Muscle of arm (tissue), 12 donors: ENCODE data around the gene MRGPRE. TPM values are rescaled to one million over a fixed set of nuclear protein-coding genes. Genes with fewer than 3 reads are reported as not detected.

Experiments
- DNase-seq: peaks from one replicate; pipeline ENCODE4 v3.0.0-alpha.2; 2013
- polyA plus RNA-seq, 12 donors: library from polyadenylated mRNA; unstranded; fragments of 120-200 nt; gene quantifications; one replicate each; pipeline ENCODE4 v1.2.1, GENCODE V29; 2013; ENCODE audit not compliant: insufficient read length in 12 of 12

MRGPRE gene
- polyA plus RNA-seq, 12 donors = not detected

GRCh38 chr11:3197878-3198528 is 34.2 kb downstream of the MRGPRE start:
- DNase-seq = no peak

GRCh38 chr11:3197044-3197695 is 35.0 kb downstream of the MRGPRE start:
- no peak for DNase-seq

- no peak for DNase-seq
These were observed 35.8 kb downstream of the MRGPRE start for GRCh38 chr11:3196161-3197043.

DNA sequence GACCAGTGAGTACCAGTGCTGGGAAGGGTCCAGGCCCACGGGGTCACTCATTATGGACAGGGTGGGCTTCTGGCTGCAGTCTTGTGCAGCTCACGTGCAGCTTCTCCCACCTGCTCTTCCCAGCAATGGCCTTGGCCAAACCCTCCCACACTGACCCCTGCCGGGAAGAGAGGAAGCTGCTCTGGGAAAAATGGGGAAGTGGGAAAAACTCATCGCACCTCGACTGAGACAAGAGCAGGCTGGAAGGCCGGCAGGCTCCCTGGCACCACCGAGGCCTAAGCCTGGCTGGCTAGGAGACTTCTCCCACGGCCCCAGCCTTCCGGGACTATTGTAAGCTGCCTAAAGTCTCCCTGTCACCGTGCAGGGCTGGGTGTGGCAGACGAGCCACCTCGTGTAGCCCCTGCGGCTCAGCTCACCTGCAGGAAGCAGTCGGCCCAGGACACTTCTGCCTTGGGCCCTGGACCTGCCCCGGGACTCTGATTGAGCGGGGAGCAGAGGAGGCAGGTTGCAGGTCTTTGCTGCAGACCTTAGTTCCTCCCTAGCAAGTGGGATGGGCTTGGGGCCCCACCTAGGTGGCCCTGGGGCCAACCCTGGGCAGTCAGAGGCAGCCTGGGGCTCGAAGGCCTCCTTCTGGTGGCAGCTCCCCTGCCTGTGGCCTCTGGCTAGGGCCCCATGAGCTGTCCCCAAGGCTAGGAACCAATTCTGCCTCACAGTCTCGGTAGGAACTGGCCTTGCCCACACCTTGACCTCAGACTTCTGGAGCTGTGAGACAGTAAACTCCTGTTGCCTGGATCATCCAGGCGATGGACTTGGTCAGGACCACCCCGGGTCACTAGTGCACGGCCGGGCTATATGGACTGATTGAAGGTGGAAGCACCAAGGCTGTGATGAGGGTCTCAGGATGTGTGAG is 36.7 kb downstream of the MRGPRE start:
- DNase-seq = no peak

GRCh38 chr11:3194016-3194816 is 38.0 kb downstream of the MRGPRE start:
- no peak for DNase-seq

DNA sequence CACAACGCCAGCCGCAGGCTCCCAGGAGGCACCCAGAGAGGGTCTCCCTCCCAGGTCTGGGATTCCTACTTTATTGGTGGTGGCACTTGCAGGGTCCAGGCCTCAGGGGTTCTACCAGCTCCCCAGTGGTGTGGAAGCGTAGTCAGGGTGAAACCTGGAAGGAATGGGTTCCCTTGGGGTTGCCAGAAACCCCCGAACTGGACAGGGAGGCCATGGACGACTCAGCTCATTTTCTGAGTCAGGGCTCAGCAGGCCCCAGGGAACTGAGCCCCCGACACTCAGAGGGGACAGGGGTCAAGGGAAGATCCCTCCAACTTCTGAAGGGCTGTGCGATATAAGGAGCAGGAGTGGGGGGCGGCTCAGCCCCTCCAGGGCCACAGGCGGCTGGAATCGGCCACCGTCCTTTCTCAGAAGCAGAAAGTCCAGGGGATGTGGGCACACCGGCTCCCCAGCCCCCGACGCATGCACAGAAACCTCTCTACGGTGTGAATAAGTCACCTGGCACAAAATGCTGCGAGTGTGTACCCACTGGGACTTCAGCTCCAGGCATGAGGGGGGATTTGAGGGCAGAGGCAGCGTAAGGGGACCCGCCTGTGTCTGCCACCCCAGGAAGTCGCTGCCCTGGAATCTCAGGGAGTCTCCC is 38.7 kb downstream of the MRGPRE start:
- no peak for DNase-seq

- DNase-seq = no peak
These were observed 39.5 kb downstream of the MRGPRE start for GRCh38 chr11:3192511-3193372.

DNA sequence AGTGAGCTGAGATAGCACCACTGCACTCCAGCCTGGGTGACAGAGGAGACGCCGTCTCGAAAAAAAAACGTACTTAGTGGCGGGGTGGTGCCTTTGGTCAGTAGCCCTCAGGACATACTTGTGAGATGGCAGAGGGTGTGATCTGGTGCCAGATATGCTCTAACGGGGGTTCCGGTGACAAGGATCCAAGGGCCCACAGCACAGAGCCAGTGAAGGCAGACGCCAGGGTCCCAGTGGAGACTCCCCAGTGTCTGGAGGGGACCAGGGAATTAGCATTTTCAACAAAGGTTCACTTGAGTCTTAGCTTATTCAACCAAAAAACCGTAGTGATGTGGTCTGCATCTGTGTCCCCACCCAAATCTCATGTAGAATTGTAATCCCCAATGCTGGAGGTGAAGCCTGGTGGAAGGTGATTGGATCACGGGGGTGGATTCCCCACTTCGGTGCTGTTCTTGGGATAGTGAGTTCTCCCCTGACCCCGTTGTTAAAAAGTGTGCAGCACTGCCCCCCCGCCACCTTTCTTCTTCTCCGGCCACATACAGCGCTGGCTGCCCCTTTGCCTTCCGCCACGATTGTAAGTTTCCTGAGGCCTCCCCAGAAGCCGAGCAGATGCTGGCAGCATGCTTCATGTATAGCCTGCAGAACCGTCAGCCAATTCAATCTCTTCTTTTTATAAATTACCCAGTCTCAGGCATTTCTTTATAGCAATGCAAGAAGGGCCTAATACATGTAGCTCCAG is 40.5 kb downstream of the MRGPRE start:
- DNase-seq = no peak

DNA sequence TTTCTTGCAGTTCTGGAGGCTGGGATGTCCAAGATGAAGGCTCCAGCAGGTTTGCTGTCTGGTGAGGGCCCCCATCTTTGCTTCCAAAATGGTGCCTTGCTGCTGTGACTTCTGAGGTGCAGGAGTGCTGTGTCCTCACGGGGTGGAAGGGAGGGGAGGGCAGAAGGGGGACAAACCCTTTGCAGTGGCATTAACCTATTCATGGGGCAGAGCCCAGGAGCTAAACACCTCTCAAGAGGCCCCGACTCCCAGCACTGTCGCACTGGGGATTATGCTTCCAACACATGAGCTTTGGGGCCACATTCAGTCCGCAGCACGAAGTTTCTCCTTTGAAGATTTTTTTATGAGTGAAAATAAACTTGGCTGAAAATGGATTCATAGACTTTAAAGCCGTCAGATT is 41.6 kb downstream of the MRGPRE start:
- DNase-seq = no peak

DNA sequence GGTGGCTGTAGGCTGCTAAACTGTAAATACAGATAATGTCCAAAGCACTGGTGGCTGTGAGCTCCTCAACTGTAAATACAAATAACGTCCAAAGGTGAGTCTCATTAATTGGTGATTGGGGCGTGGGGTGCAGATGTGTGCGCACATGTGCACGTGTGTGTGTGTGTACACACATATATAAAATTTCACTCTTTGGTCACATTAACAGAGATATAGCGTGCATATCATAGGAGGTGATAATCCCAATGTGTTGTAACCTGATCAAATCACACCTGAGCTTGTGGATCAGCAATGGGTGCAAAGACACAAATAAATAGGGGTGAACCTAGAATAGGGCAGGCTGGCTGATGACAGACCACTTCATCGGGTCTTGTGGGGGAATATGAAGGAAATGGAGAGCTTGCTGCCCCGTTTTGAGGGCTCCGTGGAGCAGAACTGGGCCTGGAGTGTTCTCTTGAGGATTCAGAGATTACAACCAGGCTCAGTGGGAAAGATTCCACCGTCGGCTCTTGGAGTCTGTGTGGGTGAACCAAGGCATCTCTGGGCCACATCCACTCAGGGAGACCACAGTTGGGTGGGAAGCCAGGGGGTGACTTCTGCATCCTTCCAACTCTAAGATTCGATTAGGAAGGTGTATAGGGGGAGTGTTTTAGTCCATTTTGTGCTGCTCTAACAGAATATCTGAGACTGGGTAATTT is 42.2 kb downstream of the MRGPRE start:
- no peak for DNase-seq

DNA sequence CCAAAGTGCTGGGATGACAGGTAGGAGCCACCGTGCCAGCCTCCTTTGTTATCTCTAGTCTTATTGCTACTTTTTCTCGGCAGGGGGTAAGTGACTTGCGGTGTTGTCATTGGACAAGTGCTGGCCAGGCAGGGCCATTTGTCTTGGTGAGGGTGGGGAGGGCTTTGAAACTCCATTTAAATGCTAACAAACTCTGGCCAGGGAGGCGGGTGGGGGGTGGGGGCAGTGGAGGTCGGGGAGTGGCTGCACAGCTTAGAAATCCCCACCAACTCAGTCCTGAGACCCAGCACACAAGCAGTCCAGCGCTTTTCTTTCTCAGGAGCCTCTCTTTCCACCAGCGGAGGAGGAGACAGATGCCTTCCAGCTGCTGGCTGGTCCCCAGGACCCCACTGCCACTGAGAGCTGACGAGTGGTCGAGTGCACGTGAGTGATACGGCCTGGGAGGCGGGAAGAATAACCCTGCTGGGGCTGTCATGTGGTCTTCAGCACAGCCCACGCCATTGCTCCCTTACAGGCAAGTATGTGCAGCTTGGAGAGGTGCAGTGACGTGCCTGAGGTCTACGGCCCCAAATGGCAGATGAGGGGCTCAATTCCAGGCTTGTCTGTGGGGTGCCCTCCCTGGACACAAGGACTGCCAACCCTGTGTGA is 42.9 kb downstream of the MRGPRE start:
- no peak for DNase-seq

DNA sequence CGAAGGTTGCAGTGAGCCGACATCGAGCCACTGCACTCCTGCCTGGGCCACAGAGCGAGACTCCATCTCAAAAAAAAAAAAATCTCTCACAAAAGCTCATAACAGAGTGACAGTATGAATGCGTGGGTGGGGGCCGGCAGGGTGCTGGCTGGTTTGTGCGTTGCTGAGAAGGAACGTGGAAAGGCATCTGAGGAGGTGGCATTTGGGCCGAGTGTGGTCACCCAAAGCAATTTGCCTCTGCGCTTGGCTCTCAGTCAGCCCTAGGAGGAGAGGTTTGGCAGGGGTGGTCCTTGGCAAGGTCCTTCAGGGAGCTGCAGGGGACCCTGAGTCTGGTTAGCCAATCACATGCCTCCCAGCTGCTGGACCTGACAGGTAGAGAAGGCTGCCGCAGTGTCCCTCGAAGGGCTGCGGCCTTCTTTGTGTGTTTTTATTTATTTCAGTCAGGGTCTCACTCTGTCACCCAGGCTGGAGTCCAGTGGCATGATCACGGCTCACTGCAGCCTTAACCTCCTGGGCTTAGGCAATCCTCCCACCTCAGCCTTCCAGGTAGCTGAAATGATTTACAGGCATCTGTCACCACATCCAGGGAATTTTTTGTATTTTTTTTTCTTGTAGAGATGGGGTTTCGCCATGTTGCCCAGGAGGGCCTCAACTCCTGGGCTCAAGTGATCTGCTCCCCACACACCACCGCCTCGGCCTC is 43.6 kb downstream of the MRGPRE start:
- DNase-seq = no peak

DNA sequence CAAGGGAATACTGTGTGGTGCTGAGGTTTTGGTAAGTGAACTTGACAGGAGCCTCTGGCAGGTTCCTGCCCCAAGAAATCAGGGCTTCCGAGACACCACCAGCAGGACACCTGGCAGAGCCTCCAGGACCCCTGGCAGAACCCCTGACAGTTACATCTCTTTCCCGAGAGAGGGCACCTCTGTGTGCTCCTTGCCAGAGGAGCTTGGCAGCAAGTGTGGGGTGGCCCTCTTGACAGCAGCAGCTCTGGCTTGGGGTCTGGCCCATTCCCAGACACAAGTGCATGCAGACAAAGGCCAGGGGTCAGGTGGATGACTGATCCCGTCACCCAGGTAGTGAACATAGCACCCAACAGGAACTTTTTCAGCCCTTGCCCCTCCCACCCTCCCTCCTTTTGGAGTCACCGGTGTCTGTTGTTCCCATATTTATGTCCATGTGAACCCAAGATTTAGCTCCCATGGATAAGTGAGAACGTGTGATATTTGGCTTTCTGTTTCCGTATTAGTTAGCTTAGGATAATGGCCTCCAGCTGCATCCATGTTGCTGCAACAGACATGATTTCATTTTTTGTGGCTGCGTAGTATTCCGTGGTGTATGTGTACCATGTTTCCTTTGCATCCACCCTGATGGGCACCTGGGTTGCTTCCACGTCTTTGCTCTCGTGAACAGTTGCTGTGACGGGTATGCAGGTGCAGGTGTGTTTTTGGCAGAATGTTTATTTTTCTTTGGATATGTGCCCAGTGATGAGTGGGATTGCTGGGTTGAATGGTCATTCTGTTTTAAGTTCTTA is 45.9 kb downstream of the MRGPRE start:
- no peak for DNase-seq

DNA sequence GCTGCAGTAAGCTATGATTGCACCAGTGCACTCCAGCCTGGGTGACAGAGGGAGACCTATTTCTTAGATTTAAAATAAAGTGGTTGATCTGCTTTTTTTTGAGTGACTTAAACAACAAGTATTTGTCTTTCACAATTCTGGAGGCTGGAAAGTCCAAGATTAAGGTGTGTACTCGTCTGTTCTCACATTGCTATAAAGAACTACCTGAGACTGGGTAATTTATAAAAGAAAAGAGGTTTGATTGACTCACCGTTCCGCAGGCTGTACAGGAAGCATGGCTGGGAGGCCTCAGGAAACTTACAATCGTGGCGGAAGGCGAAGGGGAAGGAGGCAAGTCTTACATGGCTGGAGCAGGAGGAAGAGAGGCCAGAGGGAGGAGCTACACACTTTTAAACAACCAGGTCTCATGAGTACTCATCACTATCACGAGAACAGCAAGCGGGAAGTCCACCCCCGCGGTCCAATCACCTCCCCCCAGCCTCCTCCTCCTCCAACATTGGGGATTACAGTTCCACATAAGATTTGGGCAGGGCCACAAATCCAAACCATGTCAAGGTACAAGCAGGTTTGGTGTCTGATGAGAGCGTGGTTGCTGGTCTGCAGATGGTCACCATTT is 47.4 kb downstream of the MRGPRE start:
- no peak for DNase-seq

GRCh38 chr11:3183523-3183922 is 48.7 kb downstream of the MRGPRE start:
- DNase-seq = no peak
